OCI-LY1 (cell line): ENCODE data around the gene CYP4F2.
"Not testable (repeated sequence)": the region's sequence is repeated elsewhere in the genome, so short reads cannot be mapped to it uniquely, and the experiment has no call there.

Experiments used
- H2AFZ ChIP-seq: fragments of 200-600 bp; sonication (generic), shearing (Covaris generic); 2 replicates; pipeline ENCODE4 v1.6.0; 2014; ENCODE audit warnings: antibody characterized with exemption, mild to moderate bottlenecking, low read length
- H3F3A ChIP-seq: fragments of 200-600 bp; sonication (generic), shearing (Covaris generic); 2 replicates; pipeline ENCODE4 v1.6.0; 2014; ENCODE audit warnings: mild to moderate bottlenecking, antibody characterized with exemption, low read length, moderate library complexity; ENCODE audit not compliant: insufficient read depth
- H3K27ac ChIP-seq: fragments of 200-600 bp; sonication (generic); 2 replicates; pipeline ENCODE4 v1.5.1; 2014; ENCODE audit warnings: low read length, mixed run types, mild to moderate bottlenecking, low read depth; ENCODE audit not compliant: poor library complexity, severe bottlenecking
- H3K27me3 ChIP-seq: fragments of 200-600 bp; sonication (generic); 2 replicates; pipeline ENCODE4 v1.6.0; 2014; ENCODE audit warnings: antibody characterized with exemption, mild to moderate bottlenecking, low read length, moderate library complexity; ENCODE audit not compliant: insufficient read depth
- H3K36me3 ChIP-seq: fragments of 200-600 bp; sonication (generic); 2 replicates; pipeline ENCODE4 v1.6.1; 2014; ENCODE audit warnings: mild to moderate bottlenecking, antibody characterized with exemption, low read length, moderate library complexity, mixed read lengths; ENCODE audit not compliant: insufficient read depth
- H3K4me1 ChIP-seq: fragments of 200-600 bp; sonication (generic); 2 replicates; pipeline ENCODE4 v1.5.1; 2014; ENCODE audit warnings: mild to moderate bottlenecking, low read length, moderate library complexity; ENCODE audit not compliant: insufficient read depth, severe bottlenecking
- H3K4me2 ChIP-seq: fragments of 200-600 bp; sonication (generic), shearing (Covaris generic); 2 replicates; pipeline ENCODE4 v1.6.1; 2014; ENCODE audit warnings: low read length
- H3K4me3 ChIP-seq: fragments of 200-600 bp; sonication (generic); 2 replicates; pipeline ENCODE4 v1.5.1; 2014; ENCODE audit warnings: low read length, low read depth, mild to moderate bottlenecking, mixed read lengths; ENCODE audit not compliant: poor library complexity, severe bottlenecking
- H3K79me2 ChIP-seq: fragments of 200-600 bp; shearing (Covaris generic); 2 replicates; pipeline ENCODE4 v1.6.1; 2016; ENCODE audit warnings: mixed run types, low read length, mixed read lengths; ENCODE audit not compliant: insufficient read depth
- H3K9ac ChIP-seq: fragments of 200-600 bp; sonication (generic), shearing (Covaris generic); 2 replicates; pipeline ENCODE4 v1.6.1; 2014; ENCODE audit warnings: mild to moderate bottlenecking, low read length, mixed read lengths
- H3K9me2 ChIP-seq: fragments of 200-600 bp; sonication (generic), shearing (Covaris generic); 2 replicates; pipeline ENCODE4 v1.6.1; 2014; ENCODE audit warnings: low read depth, mild to moderate bottlenecking, low read length, mixed read lengths
- H3K9me3 ChIP-seq: fragments of 200-600 bp; shearing (Covaris generic); 2 replicates; pipeline ENCODE4 v1.6.1; 2014; ENCODE audit warnings: low read length, mixed read lengths
- H4K20me1 ChIP-seq: fragments of 200-600 bp; sonication (generic), shearing (Covaris generic); 2 replicates; pipeline ENCODE4 v1.6.0; 2016; ENCODE audit warnings: mild to moderate bottlenecking, low read length; ENCODE audit not compliant: insufficient read depth
- EZH2 ChIP-seq: fragments of 200-600 bp; sonication (generic), shearing (Covaris generic); IDR thresholded peaks from 2 replicates; pipeline ENCODE4 v1.8.0; 2017; ENCODE audit warnings: borderline replicate concordance, mixed run types, mild to moderate bottlenecking, antibody characterized with exemption, low read length, moderate library complexity, mixed read lengths
- TF ChIP-seq, protein P1 (sequence below): fragments of 200-600 bp; sonication (generic), shearing (Covaris generic); IDR thresholded peaks from 2 replicates; pipeline ENCODE4 v1.5.1; 2017; ENCODE audit warnings: mild to moderate bottlenecking, antibody characterized with exemption, low read length, moderate library complexity, mixed read lengths

The CYP4F2 gene

GRCh38 chr19:15841875-15842569 is 55.9 kb downstream of the CYP4F2 start:
- Histone ChIP-seq H3F3A (no peaks in the 10 kb centered on the region), H2AFZ (no peak overlapping the region), H3K79me2 (no peaks in the 10 kb centered on the region), H3K36me3 (no peaks in the 10 kb centered on the region), H3K9me2 (no peaks in the 10 kb centered on the region), H3K27me3 (no peaks in the 10 kb centered on the region), H3K27ac (no peak overlapping the region), H3K9me3 (no peaks in the 10 kb centered on the region), H3K4me3 (no peak overlapping the region), H4K20me1 (no peaks in the 10 kb centered on the region), H3K9ac (no peak overlapping the region), H3K4me1 (peaks cover 2% of the 10 kb centered on the region), H3K4me2 (no peak overlapping the region)
- TF ChIP-seq, protein P1, sequence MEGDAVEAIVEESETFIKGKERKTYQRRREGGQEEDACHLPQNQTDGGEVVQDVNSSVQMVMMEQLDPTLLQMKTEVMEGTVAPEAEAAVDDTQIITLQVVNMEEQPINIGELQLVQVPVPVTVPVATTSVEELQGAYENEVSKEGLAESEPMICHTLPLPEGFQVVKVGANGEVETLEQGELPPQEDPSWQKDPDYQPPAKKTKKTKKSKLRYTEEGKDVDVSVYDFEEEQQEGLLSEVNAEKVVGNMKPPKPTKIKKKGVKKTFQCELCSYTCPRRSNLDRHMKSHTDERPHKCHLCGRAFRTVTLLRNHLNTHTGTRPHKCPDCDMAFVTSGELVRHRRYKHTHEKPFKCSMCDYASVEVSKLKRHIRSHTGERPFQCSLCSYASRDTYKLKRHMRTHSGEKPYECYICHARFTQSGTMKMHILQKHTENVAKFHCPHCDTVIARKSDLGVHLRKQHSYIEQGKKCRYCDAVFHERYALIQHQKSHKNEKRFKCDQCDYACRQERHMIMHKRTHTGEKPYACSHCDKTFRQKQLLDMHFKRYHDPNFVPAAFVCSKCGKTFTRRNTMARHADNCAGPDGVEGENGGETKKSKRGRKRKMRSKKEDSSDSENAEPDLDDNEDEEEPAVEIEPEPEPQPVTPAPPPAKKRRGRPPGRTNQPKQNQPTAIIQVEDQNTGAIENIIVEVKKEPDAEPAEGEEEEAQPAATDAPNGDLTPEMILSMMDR: peak; percentile 29; the same call in 1 of the 2 replicates
- TF ChIP-seq EZH2: no peak

DNA sequence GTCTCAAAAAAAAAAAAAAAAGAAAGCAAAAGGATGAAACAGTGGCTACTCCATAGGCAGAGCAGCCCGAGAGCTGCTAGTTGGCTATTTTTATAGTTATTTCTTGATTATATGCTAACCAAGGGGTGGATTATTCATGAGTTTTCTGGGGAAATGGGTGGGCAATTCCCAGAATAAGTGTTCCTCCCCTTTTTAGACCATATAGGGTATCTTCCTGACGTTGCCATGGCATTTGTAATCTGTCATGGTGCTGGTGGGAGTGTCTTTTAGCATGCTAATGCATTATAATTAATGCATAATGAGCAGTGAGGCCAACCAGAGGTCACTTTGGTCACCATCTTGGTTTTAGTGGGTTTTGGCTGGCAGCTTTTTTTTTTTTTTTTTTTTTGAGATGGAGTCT is 57.0 kb downstream of the CYP4F2 start:
- Histone ChIP-seq H3K9me2 (no peaks in the 10 kb centered on the region), H3K79me2 (no peaks in the 10 kb centered on the region), H3K4me3 (no peak overlapping the region), H3K9ac (no peak overlapping the region), H3K9me3 (no peaks in the 10 kb centered on the region; the same call in 1 of the 2 replicates), H3F3A (no peaks in the 10 kb centered on the region), H2AFZ (no peak overlapping the region), H3K36me3 (no peaks in the 10 kb centered on the region), H3K4me2 (no peak overlapping the region), H3K4me1 (peaks cover 7% of the 10 kb centered on the region), H3K27me3 (no peaks in the 10 kb centered on the region; the same call in 1 of the 2 replicates), H3K27ac (no peak overlapping the region), H4K20me1 (no peaks in the 10 kb centered on the region)
- TF ChIP-seq, protein P1: no peak
- no peak for TF ChIP-seq EZH2

GRCh38 chr19:15839888-15840287 is 58.0 kb downstream of the CYP4F2 start:
- not testable (repeated sequence) for H3K9me3 ChIP-seq, H4K20me1 ChIP-seq, H3K9ac ChIP-seq, H3K27ac ChIP-seq, H3K9me2 ChIP-seq, H3K27me3 ChIP-seq, H3K4me2 ChIP-seq, H3K79me2 ChIP-seq, H3K4me1 ChIP-seq, H3F3A ChIP-seq, H3K36me3 ChIP-seq, H2AFZ ChIP-seq, H3K4me3 ChIP-seq

- Histone ChIP-seq H3K4me2 (no peak overlapping the region), H3K9me2 (no peaks in the 10 kb centered on the region), H3K4me3 (no peak overlapping the region), H3K4me1 (peaks cover 7% of the 10 kb centered on the region), H3K79me2 (no peaks in the 10 kb centered on the region), H2AFZ (no peak overlapping the region), H3F3A (no peaks in the 10 kb centered on the region), H3K9me3 (no peaks in the 10 kb centered on the region; the same call in 1 of the 2 replicates), H3K27me3 (no peaks in the 10 kb centered on the region; the same call in 1 of the 2 replicates), H4K20me1 (no peaks in the 10 kb centered on the region), H3K36me3 (no peaks in the 10 kb centered on the region), H3K27ac (no peak overlapping the region), H3K9ac (no peak overlapping the region)
- TF ChIP-seq EZH2: no peak
- TF ChIP-seq, protein P1: no peak
Observed at GRCh38 chr19:15838351-15838750, 59.5 kb downstream of the CYP4F2 start.
